IMR-90 (cell line): ENCODE data around the gene SLC17A5. TPM values are rescaled to one million over a fixed set of nuclear protein-coding genes. Genes with fewer than 3 reads are reported as not detected.

Experiments
- ATAC-seq: fragments of 200-7000 bp; cut with Tn5 transposase; 2 replicates; pipeline ENCODE4 v1.9.1; 2020; ENCODE audit warnings: low read depth, mild to moderate bottlenecking, moderate library complexity
- BruUV-seq: library from RNA; stranded (reverse); fragments of 400-500 nt; replicated peaks from 2 replicates; lab custom pipeline; 2021; lab: Mats Ljungman, UMichigan
- CTCF ChIA-PET: fragments of 300-600 bp; formaldehyde crosslinking; extraction: SDS; loops from one replicate; lab custom pipeline; 2021; ENCODE audit warnings: antibody characterized with exemption; lab: Yijun Ruan, JAX
- POLR2A ChIA-PET: fragments of 300-600 bp; sonication (Branson Sonifier 250); formaldehyde crosslinking; loops from one replicate; lab custom pipeline; 2022; ENCODE audit warnings: antibody characterized with exemption; ENCODE audit not compliant: unreplicated experiment; lab: Charles Lee
- DNase-seq: peaks from one replicate; pipeline ENCODE4 v3.0.0; 2013
- H2AFZ ChIP-seq: replicated peaks from 2 replicates; pipeline ENCODE3; 2013; ENCODE audit warnings: low read length, mild to moderate bottlenecking; ENCODE audit not compliant: poor library complexity
- H2AK5ac ChIP-seq: 2 replicates; pipeline ENCODE4 v1.6.1; 2013; ENCODE audit warnings: low read depth, low read length, inconsistent platforms
- H2AK9ac ChIP-seq: replicated peaks from 2 replicates; pipeline ENCODE3; 2013; ENCODE audit warnings: mild to moderate bottlenecking, low read depth, low read length, moderate library complexity; ENCODE audit not compliant: poor library complexity
- H2BK120ac ChIP-seq: 2 replicates; pipeline ENCODE4 v1.6.1; 2013; ENCODE audit warnings: low read depth, low read length, inconsistent platforms
- H2BK15ac ChIP-seq: 3 replicates; pipeline ENCODE4 v1.6.1; 2013; ENCODE audit warnings: low read depth, low read length, inconsistent platforms
- H2BK20ac ChIP-seq: 2 replicates; pipeline ENCODE4 v1.6.1; 2013; ENCODE audit warnings: low read depth, mild to moderate bottlenecking, inconsistent platforms, low read length, moderate library complexity
- H2BK5ac ChIP-seq: 2 replicates; pipeline ENCODE4 v1.6.1; 2013; ENCODE audit warnings: mild to moderate bottlenecking, low read depth, low read length, inconsistent platforms; ENCODE audit not compliant: poor library complexity, severe bottlenecking
- H3K14ac ChIP-seq: replicated peaks from 2 replicates; pipeline ENCODE4 v1.6.1; 2013; ENCODE audit warnings: low read depth, low read length, inconsistent platforms
- H3K18ac ChIP-seq: 2 replicates; pipeline ENCODE4 v1.6.1; 2013; ENCODE audit warnings: low read depth, low read length, control low read depth
- H3K23ac ChIP-seq: 2 replicates; pipeline ENCODE4 v1.6.1; 2013; ENCODE audit warnings: low read depth, low read length, inconsistent platforms
- H3K27ac ChIP-seq: 2 replicates; pipeline ENCODE4 v1.5.1; 2013; ENCODE audit warnings: mild to moderate bottlenecking, control low read depth, low read length; ENCODE audit not compliant: insufficient read depth
- H3K27me3 ChIP-seq: 2 replicates; pipeline ENCODE4 v1.6.1; 2013; ENCODE audit warnings: low read length; ENCODE audit not compliant: control insufficient read depth, insufficient read depth
- H3K36me3 ChIP-seq: 2 replicates; pipeline ENCODE4 v1.6.1; 2013; ENCODE audit warnings: low read length, mixed read lengths; ENCODE audit not compliant: control insufficient read depth, insufficient read depth
- H3K4ac ChIP-seq: 2 replicates; pipeline ENCODE4 v1.6.1; 2013; ENCODE audit warnings: low read depth, low read length, inconsistent platforms
- H3K4me1 ChIP-seq: 2 replicates; pipeline ENCODE4 v1.6.1; 2013; ENCODE audit warnings: low read length, mixed read lengths; ENCODE audit not compliant: control insufficient read depth, insufficient read depth
- H3K4me2 ChIP-seq: 2 replicates; pipeline ENCODE4 v1.6.1; 2013; ENCODE audit warnings: low read depth, mild to moderate bottlenecking, control low read depth, low read length, moderate library complexity
- H3K4me3 ChIP-seq: 2 replicates; pipeline ENCODE4 v1.5.1; 2013; ENCODE audit warnings: low read depth, mild to moderate bottlenecking, control low read depth, low read length, moderate library complexity; ENCODE audit not compliant: insufficient read depth
- H3K56ac ChIP-seq: 2 replicates; pipeline ENCODE4 v1.6.1; 2013; ENCODE audit warnings: low read length, inconsistent platforms; ENCODE audit not compliant: insufficient read depth; ENCODE audit errors: extremely low read depth
- H3K79me1 ChIP-seq, 2 experiments: 2 replicates each; pipeline ENCODE4 v1.6.1; 2013; ENCODE audit warnings: low read length in 2 of 2, inconsistent platforms in 1 of 2, low read depth in 1 of 2
- H3K9ac ChIP-seq: 2 replicates; pipeline ENCODE4 v1.6.1; 2013; ENCODE audit warnings: low read depth, low read length, control low read depth
- H3K9me1 ChIP-seq: 2 replicates; pipeline ENCODE4 v1.6.1; 2013; ENCODE audit warnings: low read length, inconsistent platforms; ENCODE audit not compliant: insufficient read depth
- H3K9me3 ChIP-seq: 2 replicates; pipeline ENCODE4 v1.6.1; 2013; ENCODE audit warnings: low read length; ENCODE audit not compliant: control insufficient read depth, insufficient read depth
- H4K20me1 ChIP-seq: 2 replicates; pipeline ENCODE4 v1.6.1; 2013; ENCODE audit warnings: low read length, inconsistent platforms; ENCODE audit not compliant: insufficient read depth
- H4K5ac ChIP-seq: 2 replicates; pipeline ENCODE4 v1.6.1; 2013; ENCODE audit warnings: mild to moderate bottlenecking, low read depth, low read length, control low read depth
- H4K8ac ChIP-seq, 2 experiments: 2 replicates each; pipeline ENCODE4 v1.6.1; 2013; ENCODE audit warnings: low read depth in 2 of 2, low read length in 2 of 2, control low read depth in 1 of 2, inconsistent platforms in 1 of 2
- H4K91ac ChIP-seq: 2 replicates; pipeline ENCODE4 v1.6.1; 2013; ENCODE audit warnings: low read depth, low read length, inconsistent platforms; ENCODE audit not compliant: insufficient read depth
- BHLHE40 ChIP-seq: fragments of 150-350 bp; IDR thresholded peaks from 2 replicates; pipeline ENCODE4 v1.6.1; 2016; ENCODE audit warnings: mild to moderate bottlenecking, low read depth, low read length
- CEBPB ChIP-seq: IDR thresholded peaks from 2 replicates; pipeline ENCODE4 v1.6.1; 2012; ENCODE audit warnings: low read depth, low read length, improper control_type of control experiment
- CHD1 ChIP-seq: IDR thresholded peaks from 2 replicates; pipeline ENCODE4 v1.6.1; 2012; ENCODE audit warnings: low read depth, low read length, improper control_type of control experiment
- CTCF ChIP-seq: conservative IDR thresholded peaks from 2 replicates; pipeline ENCODE4 v1.5.1; 2012; ENCODE audit warnings: mild to moderate bottlenecking, low read depth, low read length, improper control_type of control experiment
- FOS ChIP-seq: fragments of 150-350 bp; IDR thresholded peaks from 2 replicates; pipeline ENCODE4 v1.6.1; 2016; ENCODE audit warnings: low read depth, low read length
- MAFK ChIP-seq: IDR thresholded peaks from 2 replicates; pipeline ENCODE4 v1.6.1; 2012; ENCODE audit warnings: low read depth, low read length, improper control_type of control experiment
- MAZ ChIP-seq: IDR thresholded peaks from 2 replicates; pipeline ENCODE4 v1.6.1; 2012; ENCODE audit warnings: low read depth, mild to moderate bottlenecking, low read length, improper control_type of control experiment, moderate library complexity, borderline replicate concordance
- MXI1 ChIP-seq: IDR thresholded peaks from 2 replicates; pipeline ENCODE4 v1.6.1; 2012; ENCODE audit warnings: low read depth, mild to moderate bottlenecking, low read length, moderate library complexity, borderline replicate concordance
- POLR2A ChIP-seq: IDR thresholded peaks from 2 replicates; pipeline ENCODE4 v1.6.1; 2012; ENCODE audit warnings: mild to moderate bottlenecking, low read depth, low read length
- RAD21 ChIP-seq: IDR thresholded peaks from 2 replicates; pipeline ENCODE4 v1.6.1; 2012; ENCODE audit warnings: low read length, improper control_type of control experiment
- RCOR1 ChIP-seq: IDR thresholded peaks from 2 replicates; pipeline ENCODE4 v1.6.1; 2012; ENCODE audit warnings: mild to moderate bottlenecking, low read length, improper control_type of control experiment; ENCODE audit not compliant: insufficient replicate concordance
- RFX5 ChIP-seq: IDR thresholded peaks from 2 replicates; pipeline ENCODE4 v1.8.0; 2012; ENCODE audit warnings: low read depth, mild to moderate bottlenecking, low read length, moderate library complexity
- SMC3 ChIP-seq: fragments of 150-350 bp; IDR thresholded peaks from 2 replicates; pipeline ENCODE4 v1.6.1; 2016; ENCODE audit warnings: low read depth, mild to moderate bottlenecking, antibody characterized with exemption, low read length, moderate library complexity
- USF2 ChIP-seq: fragments of 150-350 bp; IDR thresholded peaks from 2 replicates; pipeline ENCODE4 v1.6.1; 2017; ENCODE audit warnings: mild to moderate bottlenecking, antibody characterized with exemption, low read length, low read depth
- WGBS, 2 experiments: methylation state at CpG; one replicate each; pipeline versions ENCODE4 v1.1.5 to v1.1.7; 2013; ENCODE audit warnings: missing lambda C conversion rate in 2 of 2; ENCODE audit not compliant: insufficient read length in 1 of 2; ENCODE audit errors: extremely low coverage in 2 of 2; 5-methylcytosine and 5-hydroxymethylcytosine counted together
- dilution Hi-C: fragments of 300-500 bp; cut with HindIII; formaldehyde crosslinking; loops from one replicate; pipeline ENCODE4 v1.14.3; 2018; ENCODE audit warnings: low sequenced_read_pairs; ENCODE audit not compliant: unreplicated experiment
- in situ Hi-C: fragments of 300-500 bp; cut with MboI; formaldehyde crosslinking; loops from 3 replicates; pipeline ENCODE4 v1.14.3; 2019; ENCODE audit warnings: low sequenced_read_pairs, inconsistent platforms, mixed read lengths
- intact Hi-C: fragments of 100-400 bp; cut with micrococcal nuclease; formaldehyde crosslinking; loops from 2 replicates; pipeline ENCODE4 v1.10.0; 2022
- polyA plus RNA-seq, 3 experiments: library from polyadenylated mRNA; depleted of rRNA; stranded (reverse); fragments of >200 nt; gene quantifications; 2 replicates each; pipeline ENCODE4 v1.2.3, GENCODE V29; 2012; ENCODE audit warnings: low replicate concordance in 1 of 3
- total RNA-seq: library from RNA; depleted of rRNA; stranded (reverse); fragments of >200 nt; gene quantifications from 2 replicates; pipeline ENCODE4 v1.2.3, GENCODE V29; 2012

Gene SLC17A5
- total and polyA plus RNA-seq, 2 of the 4 experiments (the other 2 are of a cell fraction): 20.8 to 27.2 TPM

GRCh38 chr6:73664701-73665100 lies 10.9 kb upstream of the SLC17A5 start:
- no peak for DNase-seq
- Histone ChIP-seq H3K27ac (no peak overlapping the region), H2AK5ac (no peak overlapping the region), H2BK15ac (no peak overlapping the region), H3K14ac (no peak overlapping the region), H3K4me1 (no peaks in the 10 kb centered on the region), H2BK5ac (no peak overlapping the region), H3K9me1 (peaks cover 2% of the 10 kb centered on the region; the same call in 1 of the 2 replicates), H3K18ac (no peak overlapping the region), H3K56ac (no peak overlapping the region), H2BK120ac (no peak overlapping the region), H3K9me3 (no peaks in the 10 kb centered on the region), H3K4ac (no peak overlapping the region), H4K5ac (no peak overlapping the region), H4K91ac (no peak overlapping the region), H3K27me3 (no peaks in the 10 kb centered on the region), H3K36me3 (no peaks in the 10 kb centered on the region), H2BK20ac (no peak overlapping the region), H3K9ac (no peak overlapping the region), H2AFZ (no peak overlapping the region), H3K23ac (no peak overlapping the region), H3K4me3 (no peak overlapping the region), H2AK9ac (no peak overlapping the region), H4K20me1 (no peaks in the 10 kb centered on the region), H3K4me2 (no peak overlapping the region), H4K8ac (no peak overlapping the region), H3K79me1 (no peaks in the 10 kb centered on the region)
- intact Hi-C loops: no loop called here
- in situ Hi-C loops: no loop called here
- no CpG with 5 or more reads among the region's 2 CpGs for WGBS, 2 experiments
- TF ChIP-seq USF2 (no peak), RFX5 (no peak), CTCF (no peak), RCOR1 (no peak), POLR2A (no peak), SMC3 (no peak), MAFK (no peak), RAD21 (no peak), BHLHE40 (no peak), MXI1 (no peak), CHD1 (no peak), FOS (no peak), CEBPB (no peak), MAZ (no peak)
- ATAC-seq: no peak
- dilution Hi-C loops: no loop called here
- ChIA-PET CTCF (interaction anchor here (1.1 kb wide), 1 partner anchor 69 kb away, joined by 3 read pairs; no protein-coding TSS in a partner anchor), POLR2A (no interaction called here)
- no TSS peak for BruUV-seq
